ENCODE measurements around the gene RPS21.
"Not testable (repeated sequence)": the region's sequence is repeated elsewhere in the genome, so short reads cannot be mapped to it uniquely, and the experiment has no call there.

RPS21 gene

DNA sequence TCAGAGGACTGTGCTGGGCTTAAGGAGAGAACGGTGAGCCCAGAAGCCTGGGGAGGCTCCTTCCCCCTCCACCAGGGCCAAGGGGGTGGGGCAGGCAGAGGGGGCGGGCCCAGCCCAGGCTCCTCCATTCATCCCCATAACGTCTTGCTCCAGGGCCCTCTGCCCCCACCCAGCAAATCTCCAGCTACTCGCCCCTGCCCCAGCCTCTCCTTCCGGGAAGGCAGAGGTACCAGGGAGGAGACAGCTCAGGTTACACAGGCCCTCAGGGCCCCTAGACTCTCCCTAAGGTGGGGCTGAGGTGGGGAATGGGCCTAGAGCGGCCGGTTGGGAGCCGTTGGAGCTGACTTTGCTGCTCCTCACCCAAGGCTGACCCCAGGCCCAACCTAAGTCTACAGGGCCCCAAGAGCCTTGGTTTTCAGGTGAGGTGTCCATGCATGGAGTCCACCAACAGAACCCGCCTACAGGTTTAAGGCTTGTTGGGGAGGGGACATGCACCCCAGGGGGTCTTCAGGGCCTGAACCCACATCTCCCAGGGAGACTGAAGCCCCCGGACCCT is 21.0 kb upstream of the RPS21 start:
- no peak for DNase-seq

DNA sequence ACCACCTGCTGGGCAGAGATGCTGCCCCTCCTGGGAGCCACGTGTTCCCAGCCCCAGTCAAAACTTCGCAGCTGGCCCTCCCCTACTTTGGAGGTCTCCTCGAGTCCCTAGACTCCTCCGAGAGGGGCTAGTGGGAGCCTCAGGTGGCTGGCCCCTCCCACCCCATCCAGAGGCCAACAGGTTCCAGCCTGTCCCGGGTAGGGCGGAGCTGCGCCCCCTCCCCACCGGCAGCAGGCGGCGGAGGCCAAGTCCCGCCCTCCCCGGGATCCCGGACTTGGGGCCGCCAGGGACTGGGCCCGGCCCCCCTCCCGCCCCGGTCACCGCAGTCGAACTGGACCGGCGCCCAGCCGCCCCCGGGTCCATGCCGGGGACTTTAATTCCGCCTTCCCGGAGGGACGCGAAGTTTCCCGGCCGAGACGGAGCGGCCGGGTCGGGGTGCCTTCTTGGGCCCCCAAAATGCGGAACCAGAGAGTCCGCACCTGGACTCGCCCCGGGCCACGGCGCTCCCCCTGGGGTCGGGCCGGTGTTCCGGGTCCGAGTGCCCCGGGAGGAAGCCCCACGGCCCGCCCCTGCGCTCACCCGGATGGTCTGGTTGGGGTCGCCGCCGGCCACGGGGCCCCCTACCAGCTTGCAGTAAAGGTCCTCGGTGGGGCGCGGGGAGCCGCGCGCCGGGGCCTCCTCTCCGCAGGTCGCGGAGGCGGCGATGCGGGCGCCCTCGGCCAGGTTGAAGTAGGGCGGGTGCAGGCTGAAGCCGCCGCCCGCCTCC is 20.4 kb upstream of the RPS21 start:
- DNase-seq = no peak

DNA sequence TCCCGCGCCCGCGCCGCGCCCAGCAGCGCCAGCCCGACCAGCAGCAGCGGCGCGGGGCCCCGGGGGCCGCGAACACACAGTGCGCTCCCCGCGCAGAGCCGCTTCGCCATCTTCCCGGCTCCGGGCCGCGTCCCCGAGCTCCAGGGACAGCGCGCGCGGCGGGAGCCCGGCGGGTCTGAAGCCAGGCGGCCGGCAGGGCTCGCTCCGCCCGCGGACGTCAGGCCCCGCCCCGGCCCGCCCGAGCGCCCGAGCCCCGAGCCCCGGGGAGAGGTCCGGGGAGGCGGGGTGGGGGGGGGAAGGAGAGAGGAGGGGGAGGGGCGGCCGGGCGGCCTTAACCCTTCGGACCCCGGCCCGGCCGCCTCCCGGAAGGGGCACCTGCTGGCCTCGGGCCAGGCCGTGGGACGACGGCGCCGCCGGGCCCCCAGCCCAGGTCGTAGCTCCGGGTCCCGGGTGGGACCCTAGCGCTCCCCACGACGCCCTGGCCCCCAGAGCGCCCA is 19.7 kb upstream of the RPS21 start, which contains the start of gene LAMA5:
TSS of gene LAMA5 (minus strand) at position 177 of the 497 bp plus-strand sequence. CDS start at position 110, 67 bp downstream.
- DNase-seq = no peak

DNA sequence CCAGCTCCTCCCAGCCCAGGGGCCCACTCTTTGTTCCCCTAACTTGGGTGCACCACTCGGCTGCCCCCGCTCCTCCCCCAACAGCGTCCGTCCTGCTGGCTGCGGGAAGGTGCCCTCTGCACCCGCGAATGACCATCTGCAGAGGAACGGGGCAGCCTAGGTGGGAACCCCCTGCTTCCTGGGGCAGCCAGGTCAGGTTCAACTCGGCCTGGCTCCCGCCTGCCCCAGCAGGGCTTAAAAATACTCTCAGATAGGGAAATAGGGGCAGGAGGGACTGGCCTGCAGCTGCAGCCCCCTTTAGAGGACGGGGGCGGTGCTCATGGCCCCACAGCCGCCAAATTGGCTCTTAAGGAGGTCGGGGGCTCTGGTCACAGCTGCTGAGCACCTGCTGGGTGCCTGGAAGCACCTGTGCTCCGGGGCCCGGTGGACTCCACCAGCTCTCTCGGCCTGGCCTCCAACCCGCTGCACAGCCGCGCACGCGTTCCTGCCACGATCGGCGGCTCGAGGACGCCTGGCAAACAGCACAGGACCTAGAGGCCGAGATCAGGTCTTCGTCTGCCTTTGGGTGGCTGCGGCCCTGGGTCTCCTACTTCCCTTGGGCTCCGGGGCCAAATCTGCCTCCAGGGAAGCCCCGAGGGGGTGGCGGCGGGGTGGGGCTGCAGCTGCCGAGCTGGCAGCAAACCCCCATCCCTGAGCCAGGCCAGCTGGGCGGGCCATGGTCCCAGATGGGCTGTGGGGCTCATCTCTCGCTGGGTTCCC is 19.1 kb upstream of the RPS21 start:
- no peak for DNase-seq

DNA sequence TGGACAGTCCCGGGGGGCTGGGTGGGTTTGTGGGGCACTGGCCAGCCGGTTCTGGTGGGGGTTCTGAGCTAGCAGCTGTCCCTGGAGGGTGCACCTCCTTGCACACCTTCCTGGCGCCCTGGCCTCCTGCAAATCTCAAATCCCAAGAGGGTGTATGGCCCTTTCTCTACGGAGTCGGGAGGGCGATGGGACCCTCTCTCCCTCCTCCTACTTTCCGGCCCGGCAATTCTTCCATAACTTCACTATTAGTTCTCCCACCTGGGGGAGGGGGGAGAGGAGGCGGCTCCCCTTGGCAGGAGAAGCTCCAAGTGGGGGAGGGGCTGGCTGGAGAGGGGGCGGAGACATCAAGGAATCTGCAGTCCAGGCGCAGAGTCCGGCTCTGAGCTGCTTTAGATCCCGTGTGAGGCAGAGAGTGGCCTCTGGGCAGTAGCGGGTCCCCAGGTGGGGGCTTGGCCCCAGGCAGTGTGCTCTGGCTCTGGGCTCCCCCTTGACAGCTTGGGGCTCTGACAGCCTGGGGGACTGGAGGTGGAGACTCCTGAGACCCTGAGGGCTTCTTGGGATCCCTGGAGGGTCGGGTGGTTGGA is 18.4 kb upstream of the RPS21 start:
- DNase-seq = no peak

DNA sequence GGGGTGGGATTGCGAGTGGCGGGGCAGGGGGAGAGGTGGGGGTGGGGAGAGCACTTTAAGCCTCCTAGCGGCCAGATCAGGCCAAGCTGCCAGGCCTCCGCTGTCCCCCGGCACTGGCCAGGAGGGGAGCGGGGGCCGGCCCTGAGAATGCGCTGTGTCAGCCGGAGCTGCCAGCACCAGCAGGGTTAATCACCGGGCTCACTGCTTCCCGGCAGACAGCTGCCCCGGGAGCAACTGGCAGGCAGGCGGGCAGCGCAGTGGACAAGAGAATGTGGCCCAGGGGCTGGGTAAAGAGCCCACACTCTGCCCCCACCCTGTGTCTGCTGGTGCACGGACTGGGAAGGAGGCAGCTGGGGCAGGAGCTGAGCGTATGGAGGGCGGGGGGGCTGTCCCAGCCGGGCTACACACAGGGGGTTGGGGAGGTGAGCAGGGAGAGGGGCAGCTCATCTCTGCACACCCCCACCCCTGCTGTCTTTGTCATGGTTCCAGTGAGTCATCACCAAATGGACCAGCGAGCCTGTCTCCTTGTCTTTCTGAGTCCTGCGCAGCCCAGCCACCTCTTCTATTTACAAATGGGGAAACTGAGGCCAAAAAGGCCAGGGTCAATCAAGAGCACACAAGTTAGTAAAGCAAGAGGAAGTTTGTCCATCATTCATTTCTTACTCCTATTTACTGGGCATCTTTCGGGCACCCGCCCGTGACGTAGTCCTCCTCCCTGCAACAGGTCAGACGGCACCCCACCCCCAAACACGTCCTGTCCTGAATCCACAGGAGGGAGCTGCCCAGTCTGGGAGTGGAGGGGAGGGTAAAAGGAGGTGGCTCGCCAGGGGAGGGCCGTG is 17.7 kb upstream of the RPS21 start:
- DNase-seq = peak; percentile 42

DNA sequence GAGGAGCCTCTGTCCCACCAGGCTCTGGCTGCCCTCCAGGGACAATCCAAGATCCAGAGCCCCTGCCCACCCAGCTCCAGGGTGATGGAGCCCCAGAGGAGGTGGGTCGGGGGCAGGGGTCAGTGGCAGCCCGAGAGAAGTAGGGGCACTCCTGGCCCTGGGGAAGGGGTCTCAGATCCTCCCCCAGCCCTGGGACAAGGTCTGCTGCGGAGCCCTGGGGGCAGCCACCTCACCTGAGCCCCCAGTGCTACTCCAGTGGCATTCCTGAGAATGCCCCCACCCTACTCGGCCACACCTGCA is 17.1 kb upstream of the RPS21 start:
- no peak for DNase-seq

DNA sequence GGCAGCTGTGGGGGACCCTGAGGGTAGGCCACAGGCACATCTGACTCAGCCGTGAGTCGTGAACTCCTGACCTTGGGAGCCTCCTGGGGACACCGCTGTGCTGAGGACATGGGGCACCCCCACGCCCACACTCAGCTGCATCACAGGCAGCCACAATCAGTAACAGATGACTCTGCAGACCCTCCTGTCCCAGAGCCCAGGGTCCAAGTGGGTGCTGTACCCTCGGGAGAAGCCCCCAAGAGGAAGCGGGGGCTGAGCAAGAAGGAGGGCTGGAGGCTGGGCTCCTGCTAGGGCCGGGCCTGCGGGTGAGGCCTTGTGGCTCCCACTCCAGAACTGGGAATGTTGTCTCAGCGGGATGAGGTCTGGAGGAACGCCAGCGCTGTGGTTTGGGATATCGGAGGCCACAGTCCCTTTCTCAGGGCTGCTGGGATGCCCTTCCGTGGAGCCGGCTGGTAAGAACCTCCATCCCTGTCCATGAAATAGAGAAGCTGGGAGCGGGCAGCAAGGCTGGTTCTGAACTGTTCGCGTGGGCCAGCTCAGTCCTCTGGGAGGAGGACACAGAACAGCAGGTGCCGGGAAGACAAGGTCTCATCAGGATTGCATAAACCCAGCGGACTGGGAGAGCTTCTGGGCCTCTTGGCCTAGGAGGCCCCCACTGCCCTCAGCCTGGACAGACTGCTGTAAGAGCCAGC is 16.6 kb upstream of the RPS21 start:
- DNase-seq = peak; percentile 94

DNA sequence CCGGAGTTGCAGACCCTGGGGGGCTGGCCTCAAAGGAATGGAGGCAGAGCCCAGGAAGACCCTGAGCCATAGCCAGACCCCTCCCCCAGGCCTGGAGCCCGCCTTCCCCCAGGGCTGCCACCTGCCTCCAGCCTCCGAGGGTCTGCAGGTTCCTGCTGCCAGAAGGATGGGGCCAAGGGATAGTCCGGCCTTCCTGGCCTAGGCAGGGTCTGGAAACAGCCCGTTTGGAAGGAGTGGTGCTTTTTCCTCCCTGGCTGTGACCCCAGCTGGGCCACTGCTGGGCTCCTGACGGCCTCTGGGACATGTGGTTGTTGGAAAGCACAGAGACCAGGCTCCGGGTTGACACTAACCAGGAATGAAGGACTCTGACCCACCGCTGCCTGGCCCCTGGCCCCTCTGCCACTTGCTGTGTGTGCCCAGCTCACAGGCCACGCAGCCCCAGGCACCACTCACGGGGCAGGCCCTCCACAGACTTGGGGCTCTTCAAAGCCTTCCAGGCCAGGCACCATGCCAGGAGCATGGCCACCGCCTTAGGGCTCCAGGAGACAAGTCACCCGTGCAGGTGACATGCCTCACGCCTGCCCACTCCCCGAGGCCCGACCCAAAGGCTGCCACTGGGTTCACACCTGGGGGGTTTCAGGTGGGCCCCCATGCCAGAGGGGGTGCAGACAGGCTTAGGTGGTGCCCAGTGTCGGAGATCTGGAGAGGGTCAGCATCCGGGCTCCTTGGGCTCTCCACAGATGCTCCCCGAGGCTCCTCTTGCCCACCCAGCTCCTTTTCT is 15.9 kb upstream of the RPS21 start:
- no peak for DNase-seq

DNA sequence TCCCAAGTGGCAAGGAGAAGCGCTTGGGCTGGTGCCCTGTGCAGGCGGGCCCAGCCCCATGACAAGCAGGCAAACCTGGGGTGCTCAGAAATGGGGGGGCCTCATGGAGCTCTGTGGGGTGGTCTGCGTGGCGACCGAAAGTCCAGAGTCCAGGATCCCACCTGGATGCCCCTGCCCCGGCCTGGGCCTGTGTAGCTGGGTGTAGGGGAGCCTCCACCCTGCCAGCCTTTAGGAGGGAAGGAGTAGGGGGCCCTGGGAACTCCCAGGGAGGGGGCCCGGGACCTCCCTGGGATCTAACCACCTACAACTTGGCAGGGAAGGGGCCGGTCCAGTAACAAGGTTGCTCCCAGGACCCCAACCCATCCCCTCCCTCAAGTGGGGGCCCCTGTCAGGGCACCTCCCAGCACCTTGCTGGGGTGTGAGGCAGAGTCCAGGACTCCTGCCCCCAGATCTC is 15.3 kb upstream of the RPS21 start:
- DNase-seq = no peak

DNA sequence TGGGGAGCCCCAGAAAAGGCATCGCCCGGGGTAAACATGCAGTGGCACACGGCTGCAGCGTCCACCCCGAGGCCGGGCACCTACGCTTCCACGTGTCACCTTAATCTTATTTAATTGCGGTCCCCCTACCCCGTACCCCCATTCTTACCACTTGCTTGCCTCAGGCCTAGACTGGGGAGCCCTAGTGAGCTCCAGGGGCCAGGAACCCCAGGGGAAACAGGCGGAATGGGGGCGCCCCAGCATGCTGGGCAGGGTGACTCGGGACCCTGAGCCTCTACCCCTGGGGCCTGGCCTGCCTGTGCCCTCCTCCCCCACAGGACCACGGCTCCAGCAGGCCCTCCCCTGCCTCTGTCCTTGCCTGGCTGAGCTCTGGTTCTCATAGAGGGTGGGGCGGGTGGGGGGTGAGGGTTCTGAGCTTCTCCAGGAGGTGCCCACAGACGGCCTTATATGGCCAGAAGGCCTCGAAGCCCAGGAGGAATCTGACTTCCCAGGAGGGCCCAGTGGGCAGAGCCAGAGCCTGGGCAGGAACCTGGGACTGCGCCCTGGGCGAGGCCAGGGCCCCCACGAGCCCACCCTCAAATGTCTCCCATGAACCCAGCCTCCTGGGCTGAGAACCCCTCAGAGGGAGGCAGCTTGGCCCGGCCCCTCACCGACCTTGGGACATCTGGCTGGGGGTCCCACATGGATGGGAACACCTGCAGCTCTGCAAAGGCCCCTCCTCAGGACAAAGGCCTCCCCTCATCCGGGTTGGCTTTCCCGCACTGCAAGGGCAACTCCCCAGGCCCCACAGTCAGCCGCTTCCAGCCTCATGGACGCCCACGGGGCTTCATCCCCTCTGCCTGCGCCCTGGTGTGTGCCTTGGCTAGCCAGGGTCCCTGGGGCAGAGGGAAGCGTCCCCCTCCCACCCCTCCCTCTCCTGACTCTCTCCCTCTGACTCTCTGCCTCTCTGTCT is 14.6 kb upstream of the RPS21 start:
- DNase-seq = no peak

DNA sequence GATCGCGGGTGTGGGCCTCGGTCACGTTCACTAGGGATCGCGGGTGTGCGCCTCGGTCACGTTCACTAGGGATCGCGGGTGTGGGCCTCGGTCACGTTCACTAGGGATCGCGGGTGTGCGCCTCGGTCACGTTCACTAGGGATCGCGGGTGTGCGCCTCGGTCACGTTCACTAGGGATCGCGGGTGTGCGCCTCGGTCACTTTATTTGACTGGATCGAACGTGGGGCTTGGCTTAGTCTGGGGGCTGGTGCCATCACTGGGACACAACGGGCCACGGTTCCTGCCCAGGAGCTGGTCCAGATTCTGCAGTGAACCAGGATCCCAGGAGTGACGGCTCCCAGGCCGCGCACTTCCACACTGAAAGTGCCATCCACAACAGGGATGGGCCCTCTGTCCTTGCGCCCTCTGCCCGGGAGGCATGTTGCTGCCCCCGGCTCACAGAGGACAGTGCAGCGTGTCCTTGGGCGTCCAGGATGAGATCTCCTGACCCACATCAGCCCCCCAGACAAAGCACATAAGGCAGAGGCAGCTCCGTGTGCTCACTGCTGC is 13.2 kb upstream of the RPS21 start:
- not testable (repeated sequence) for DNase-seq

DNA sequence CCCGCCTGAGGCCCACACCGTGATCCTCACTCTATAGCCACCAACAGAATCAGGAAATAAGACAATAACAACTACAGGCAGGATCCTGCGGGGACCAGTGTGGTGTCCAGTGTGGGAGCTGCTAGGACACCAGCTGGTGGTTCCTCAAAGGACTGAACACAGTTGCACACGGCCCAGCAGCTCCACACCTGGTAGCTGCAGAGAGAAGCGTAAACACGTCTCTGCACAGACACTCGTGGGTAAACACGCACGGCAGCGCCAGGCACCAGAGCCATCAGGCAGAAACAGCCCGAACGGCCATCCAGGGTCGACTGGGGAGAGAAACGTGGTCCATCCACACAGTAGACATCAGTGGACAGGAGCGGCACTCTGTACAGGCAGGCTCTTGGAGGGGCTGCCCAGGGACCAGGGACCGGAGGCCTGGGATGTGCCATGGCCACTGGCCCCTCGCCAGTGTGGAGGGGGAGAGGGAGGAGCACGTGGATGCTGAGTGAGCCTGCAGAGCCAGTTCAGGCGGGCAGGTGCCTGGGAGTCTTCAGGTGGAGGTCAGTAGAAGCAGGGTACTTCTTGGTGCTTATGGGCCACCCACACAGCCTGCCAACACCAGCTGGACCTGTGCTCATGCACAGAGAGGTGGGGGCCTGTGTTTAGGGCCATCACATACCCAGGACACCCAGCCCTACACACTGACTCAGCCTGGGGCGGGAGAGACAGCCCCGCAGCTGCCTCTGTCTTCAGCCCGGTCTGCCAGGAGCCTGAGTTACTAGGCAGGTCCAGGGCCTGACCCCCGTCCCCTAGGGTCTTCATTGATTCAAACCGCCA is 12.4 kb upstream of the RPS21 start:
- no peak for DNase-seq

DNA sequence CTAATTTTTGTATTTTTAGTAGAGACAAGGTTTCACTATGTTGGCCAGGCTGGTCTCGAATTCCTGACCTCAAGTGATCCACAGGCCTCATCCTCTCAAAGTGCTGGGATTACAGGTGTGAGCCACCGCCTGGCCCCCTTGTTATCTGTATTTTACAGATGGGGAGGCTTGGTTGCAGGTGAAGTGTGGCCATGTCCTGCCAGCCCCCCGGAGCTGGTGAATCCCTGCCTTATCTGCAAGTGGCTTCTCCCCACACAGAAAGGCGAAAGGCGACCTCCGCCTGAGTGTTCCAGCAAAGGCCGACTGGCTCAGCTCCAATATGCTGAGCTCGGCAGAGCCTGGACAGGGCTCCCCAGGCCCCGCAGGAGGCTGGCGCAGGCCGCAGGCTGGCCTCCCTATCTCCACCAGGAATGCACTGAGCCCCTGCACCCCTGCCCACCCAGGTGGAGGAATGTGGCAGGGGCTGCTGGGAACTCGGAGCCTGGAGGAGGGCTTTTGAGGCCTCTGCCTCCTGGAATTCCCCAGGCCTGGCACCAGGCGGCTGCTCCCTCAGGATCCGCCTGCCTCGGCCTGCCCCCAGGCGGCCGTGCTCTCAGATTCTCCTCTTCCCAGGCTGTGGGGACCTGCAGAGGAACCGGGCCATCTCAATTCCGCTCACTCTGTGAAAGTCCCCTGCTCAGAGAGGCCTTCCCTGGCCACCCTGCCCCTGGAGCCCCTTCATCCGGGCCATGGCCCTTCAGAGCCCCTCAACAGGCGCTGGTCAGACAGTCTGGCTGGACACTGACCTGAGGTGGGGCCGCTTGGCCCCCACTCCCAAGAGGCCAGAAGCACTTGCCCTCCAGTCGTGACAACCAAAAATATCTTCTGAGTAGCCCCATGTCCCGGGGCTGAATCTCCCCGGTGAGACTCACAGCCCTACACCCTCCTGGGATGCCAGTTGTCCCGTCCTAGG is 10.5 kb upstream of the RPS21 start:
- peak; percentile 70 for DNase-seq

DNA sequence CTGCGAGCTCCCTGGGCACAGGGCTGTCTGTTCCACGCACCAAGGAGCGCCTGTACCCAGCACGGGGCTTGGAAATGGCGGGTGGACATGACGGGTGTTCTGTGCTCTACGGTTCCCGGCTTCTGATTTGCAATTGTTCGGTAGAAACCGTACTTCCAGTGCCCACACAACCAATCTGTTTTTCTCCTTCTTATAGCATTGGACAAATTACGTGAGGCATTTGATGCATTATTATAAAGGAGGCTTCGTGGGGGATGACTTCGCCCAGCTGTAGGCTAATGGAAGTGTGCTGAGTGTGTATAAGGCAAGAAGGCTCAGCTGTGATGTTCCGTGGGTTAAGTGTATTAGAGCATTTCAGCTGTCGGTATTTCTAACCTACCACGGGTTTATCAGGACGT is 9.8 kb upstream of the RPS21 start:
- no peak for DNase-seq

DNA sequence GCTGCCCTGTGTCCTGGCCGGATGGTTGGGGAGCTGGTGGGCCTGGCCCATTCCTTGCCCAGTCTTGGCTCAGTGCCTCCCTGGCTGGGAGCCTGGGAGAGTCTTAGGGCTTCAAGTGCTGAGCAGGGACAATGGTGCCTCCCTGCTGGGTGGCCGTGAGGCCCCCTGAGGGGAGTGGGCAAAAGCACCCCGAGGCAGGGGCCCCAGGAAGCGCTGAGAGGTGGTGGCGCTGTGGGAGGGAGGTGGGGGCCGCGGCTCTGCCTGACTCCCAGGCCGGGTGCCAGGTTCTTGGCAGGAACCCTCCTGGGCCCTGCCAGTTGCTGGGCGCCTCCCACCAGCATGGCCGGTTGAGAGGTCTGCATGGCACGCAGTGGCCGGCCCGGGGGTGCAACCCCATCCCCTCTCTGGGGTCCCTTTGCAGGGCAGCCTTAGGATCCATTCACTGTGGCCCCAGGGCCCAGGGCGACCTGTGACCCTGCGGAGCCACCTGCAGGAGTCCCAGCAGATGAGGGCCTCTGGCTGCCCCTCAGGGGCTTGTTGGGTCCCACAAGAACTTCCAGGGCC is 9.2 kb upstream of the RPS21 start:
- DNase-seq = no peak

DNA sequence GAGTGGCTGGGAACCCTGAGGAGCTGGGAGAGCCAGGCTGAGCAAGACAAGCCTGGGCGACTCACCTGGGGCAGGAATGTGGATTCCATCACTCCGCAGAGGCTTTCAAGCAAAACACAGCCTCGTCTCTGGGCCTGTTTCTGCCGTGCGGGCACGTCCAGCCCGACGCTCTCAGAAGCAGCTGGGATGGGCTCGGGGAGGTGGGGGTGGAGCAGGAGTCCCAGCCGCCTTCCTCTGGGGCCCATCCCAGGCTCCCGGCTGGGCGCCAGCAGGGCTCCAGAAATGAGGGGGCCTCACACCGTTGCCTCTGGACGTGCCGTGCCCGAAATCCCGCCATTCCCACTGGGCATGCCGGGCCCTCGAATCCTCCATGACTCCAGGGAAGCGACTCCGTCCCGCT is 8.7 kb upstream of the RPS21 start:
- DNase-seq = no peak
